Stimulated activated CD8-positive, alpha-beta memory T cell treated with anti-CD3 and anti-CD28 coated beads, Interleukin-15, amount 100 ng/mL, for 4 hours (primary cell): ENCODE measurements around the gene SMIM43.
"Not testable (repeated sequence)": the region's sequence is repeated elsewhere in the genome, so short reads cannot be mapped to it uniquely, and the experiment has no call there.

Experiments
- DNase-seq, 2 donors: peaks; one replicate each; pipeline ENCODE4 v3.0.0-alpha.2; 2020; ENCODE audit warnings: low read depth in 2 of 2

SMIM43 gene

GRCh38 chr4:121783210-121783609 lies 18.2 kb upstream of the SMIM43 start:
- no peak for DNase-seq

GRCh38 chr4:121778991-121779628 lies 14.1 kb upstream of the SMIM43 start:
- no peak for DNase-seq

GRCh38 chr4:121777625-121778024 lies 12.7 kb upstream of the SMIM43 start:
- no peak for DNase-seq

GRCh38 chr4:121776610-121777401 lies 11.8 kb upstream of the SMIM43 start:
- DNase-seq, result no peak

- DNase-seq, result no peak
Observed at GRCh38 chr4:121773883-121774282, 8.9 kb upstream of the SMIM43 start.

- DNase-seq, result no peak
Observed at GRCh38 chr4:121771869-121772268, 6.9 kb upstream of the SMIM43 start.

- DNase-seq, result no peak
Observed at GRCh38 chr4:121769341-121769740, 4.4 kb upstream of the SMIM43 start.

GRCh38 chr4:121767166-121767565 lies 2.2 kb upstream of the SMIM43 start:
- no peak for DNase-seq

- DNase-seq, result no peak
Observed at GRCh38 chr4:121765971-121766538, 1.1 kb upstream of the SMIM43 start.

GRCh38 chr4:121765368-121765705 lies 373 bp upstream of the SMIM43 start:
- DNase-seq, result no peak

- no peak for DNase-seq
Observed at GRCh38 chr4:121764303-121764701, 662 bp downstream of the SMIM43 start.

GRCh38 chr4:121760205-121760604 lies 4.8 kb downstream of the SMIM43 start:
- no peak for DNase-seq

- DNase-seq, result no peak
Observed at GRCh38 chr4:121758925-121759568, 5.9 kb downstream of the SMIM43 start.

- DNase-seq, result not testable (repeated sequence)
Observed at GRCh38 chr4:121752142-121752541, 12.8 kb downstream of the SMIM43 start.

- DNase-seq, result no peak
Observed at GRCh38 chr4:121749225-121749624, 15.7 kb downstream of the SMIM43 start.

- DNase-seq, result no peak
Observed at GRCh38 chr4:121742794-121743193, 22.2 kb downstream of the SMIM43 start.

- DNase-seq, result no peak
Observed at GRCh38 chr4:121741751-121742150, 23.2 kb downstream of the SMIM43 start.

- DNase-seq, result no peak
Observed at GRCh38 chr4:121740796-121741409, 24.1 kb downstream of the SMIM43 start.

- DNase-seq, result no peak
Observed at GRCh38 chr4:121739575-121739974, 25.4 kb downstream of the SMIM43 start.

GRCh38 chr4:121738780-121739535 lies 26.0 kb downstream of the SMIM43 start:
- no peak for DNase-seq

GRCh38 chr4:121737846-121738554 lies 27.0 kb downstream of the SMIM43 start:
- no peak for DNase-seq
